ENCODE data around the gene RMRP. TPM values are rescaled to one million over a fixed set of nuclear protein-coding genes. Genes with fewer than 3 reads are reported as not detected.

Gene RMRP
- total RNA-seq (ENCODE audit: low replicate concordance): 21,628 and 54,922 TPM in 2 replicates

DNA sequence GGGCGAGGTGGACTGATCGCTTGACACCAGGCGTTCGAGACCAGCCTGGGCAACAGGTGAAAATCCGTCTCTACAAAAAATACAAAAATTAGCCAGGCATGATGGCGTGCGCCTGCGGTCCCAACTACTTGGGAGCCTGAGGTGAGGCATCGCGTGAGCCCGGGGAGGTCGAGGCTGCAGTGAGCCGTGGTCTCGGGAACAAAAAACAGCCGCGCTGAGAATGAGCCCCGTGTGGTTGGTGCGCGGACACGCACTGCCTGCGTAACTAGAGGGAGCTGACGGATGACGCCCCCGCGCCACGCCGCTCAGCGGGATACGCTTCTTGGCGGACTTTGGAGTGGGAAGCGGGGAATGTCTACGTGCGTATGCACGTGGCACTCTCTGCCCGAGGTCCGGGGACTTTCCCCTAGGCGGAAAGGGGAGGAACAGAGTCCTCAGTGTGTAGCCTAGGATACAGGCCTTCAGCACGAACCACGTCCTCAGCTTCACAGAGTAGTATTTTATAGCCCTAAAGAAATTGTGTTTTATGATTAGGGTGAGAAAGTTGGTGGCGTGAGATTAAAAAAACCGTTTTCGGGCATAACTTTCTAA, at the start of gene RMRP:
Gene RMRP, minus strand, starts transcription at position 474 of the 591 bp plus-strand sequence.

DNA sequence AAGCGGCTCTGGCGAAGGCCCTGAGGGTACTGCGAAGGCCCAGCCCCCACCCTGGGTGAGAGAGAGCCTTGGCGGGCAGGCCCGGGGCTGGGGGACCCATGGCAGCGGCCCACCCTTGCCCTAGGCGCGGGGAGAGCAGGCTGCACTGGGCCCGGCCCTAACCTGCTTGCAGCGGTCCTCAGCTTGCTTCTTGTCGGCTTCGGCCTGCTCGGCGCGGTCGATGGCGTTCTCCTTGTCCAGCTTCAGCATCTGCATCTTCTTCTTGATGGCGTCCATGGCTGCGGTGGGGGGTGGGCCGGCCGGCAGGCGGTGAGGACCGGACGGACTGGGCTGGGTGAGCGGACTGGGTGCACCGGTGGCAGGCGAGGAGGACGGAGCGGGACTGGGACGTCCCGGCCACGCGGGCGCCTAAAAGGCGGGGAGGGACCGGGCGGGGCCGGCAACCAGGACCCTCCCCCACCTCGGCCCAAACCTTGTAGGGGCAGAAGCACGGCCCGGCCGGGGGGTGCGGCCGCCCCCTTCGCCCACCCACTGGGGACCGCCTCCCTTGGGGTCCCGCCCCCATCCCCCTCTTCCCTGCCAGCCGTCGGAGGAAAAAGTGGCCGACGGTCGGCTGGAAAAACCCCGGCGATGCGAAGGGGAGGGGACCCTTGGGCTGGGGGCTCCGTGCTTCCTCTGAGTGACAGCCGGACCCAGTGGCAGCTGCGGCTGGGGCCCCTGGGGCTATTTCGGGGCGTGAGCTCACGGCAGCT, 31.9 kb upstream of the RMRP start, which contains the start of gene TPM2:
Gene TPM2, minus strand, starts transcription at position 384 of the 752 bp plus-strand sequence. Its CDS starts 108 bp downstream, at position 276.

DNA sequence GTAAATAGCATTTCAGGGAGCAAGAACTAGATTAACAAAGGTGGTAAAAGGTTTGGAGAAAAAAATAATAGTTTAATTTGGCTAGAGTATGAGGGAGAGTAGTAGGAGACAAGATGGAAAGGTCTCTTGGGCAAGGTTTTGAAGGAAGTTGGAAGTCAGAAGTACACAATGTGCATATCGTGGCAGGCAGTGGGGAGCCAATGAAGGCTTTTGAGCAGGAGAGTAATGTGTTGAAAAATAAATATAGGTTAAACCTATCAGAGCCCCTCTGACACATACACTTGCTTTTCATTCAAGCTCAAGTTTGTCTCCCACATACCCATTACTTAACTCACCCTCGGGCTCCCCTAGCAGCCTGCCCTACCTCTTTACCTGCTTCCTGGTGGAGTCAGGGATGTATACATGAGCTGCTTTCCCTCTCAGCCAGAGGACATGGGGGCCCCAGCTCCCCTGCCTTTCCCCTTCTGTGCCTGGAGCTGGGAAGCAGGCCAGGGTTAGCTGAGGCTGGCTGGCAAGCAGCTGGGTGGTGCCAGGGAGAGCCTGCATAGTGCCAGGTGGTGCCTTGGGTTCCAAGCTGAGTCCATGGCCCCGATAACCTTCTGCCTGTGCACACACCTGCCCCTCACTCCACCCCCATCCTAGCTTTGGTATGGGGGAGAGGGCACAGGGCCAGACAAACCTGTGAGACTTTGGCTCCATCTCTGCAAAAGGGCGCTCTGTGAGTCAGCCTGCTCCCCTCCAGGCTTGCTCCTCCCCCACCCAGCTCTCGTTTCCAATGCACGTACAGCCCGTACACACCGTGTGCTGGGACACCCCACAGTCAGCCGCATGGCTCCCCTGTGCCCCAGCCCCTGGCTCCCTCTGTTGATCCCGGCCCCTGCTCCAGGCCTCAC, 15.6 kb upstream of the RMRP start, which contains the start of gene CA9:
Gene CA9, plus strand, starts transcription at position 797 of the 893 bp plus-strand sequence. Its CDS starts 32 bp downstream, at position 829.

DNA sequence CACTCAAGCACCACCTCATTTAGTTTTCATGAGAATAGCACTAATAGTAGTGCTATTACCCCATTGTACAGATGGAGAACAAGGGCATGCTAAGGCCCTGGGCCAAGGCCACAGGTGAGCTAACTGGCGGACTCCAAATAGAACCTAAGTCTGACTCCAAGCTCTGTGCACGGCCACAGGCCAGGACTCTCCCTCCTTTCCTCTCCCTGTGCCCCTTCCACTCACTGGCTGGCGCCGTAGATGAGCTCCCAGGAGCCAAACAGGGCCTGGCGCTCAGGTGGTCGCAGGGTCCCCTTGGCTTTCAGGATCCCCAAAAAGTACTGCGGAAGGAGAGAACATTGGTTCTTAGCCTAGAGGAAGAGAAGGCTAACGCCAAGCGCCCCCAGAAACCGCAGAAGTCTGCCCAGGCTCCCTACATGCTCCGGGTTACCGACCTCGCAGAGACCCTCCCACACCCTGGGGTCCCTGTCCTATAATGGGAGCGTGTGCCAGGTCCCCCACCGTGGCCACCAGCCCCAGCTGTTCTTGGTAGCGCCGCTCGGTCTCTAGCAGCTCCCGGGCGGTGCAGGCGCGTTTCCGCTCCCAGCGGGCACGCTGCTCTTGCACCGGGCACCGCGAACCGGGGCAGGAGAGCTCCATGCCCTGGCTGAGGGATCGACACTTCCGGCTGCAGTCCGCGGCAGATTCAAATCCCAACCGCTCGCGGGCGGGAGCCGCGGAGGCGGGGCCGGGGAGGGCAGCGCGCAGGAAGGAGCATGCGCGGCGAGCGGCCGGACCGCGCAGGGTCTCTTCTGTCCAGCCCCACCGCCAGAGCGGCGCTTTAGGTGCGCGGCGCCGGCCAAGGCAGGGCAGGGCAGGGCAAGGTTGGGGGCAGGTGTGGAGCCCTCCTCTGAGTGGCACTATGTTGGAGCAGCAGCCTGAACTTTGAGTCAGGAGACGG, 7.0 kb upstream of the RMRP start, which contains the start of gene ARHGEF39:
Gene ARHGEF39, minus strand, starts transcription at position 665 of the 940 bp plus-strand sequence. Its CDS starts 26 bp downstream, at position 639.

DNA sequence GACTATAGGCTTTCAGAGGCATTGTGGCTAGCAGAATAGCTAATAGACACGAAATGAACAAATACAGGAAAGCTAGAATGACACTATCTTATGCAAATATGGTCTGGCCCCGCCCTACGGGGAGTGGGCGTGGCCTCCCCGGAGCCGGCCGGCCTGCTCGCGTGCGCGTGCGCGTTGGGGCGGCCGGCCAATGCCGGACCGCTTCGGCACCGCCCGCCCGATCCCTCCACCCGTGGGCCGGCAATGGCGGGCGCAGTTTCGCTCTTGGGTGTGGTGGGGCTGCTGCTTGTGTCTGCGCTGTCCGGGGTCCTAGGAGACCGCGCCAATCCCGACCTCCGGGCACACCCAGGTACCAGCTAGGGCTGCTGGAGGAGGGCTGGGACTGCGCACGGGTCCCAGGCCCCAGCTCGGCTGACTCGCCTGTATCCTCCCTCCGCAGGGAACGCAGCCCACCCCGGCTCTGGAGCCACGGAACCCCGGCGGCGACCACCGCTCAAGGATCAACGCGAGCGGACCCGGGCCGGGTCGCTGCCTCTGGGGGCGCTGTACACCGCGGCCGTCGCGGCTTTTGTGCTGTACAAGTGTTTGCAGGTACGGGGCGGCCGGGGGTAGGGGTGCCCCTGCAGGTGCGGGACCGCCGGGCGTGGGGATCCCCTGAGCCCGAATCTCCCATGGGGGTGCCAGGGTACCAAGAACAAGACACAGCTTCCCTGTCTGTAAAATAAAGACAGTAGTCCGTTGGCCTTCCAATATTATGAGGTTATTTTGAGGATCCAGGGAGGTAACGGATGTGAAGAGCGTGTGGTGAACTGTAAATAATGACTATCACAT, 533 bp upstream of the RMRP start, which contains the start of gene CCDC107:
Gene CCDC107, plus strand, starts transcription at position 156 of the 831 bp plus-strand sequence. Its CDS starts 88 bp downstream, at position 244.

DNA sequence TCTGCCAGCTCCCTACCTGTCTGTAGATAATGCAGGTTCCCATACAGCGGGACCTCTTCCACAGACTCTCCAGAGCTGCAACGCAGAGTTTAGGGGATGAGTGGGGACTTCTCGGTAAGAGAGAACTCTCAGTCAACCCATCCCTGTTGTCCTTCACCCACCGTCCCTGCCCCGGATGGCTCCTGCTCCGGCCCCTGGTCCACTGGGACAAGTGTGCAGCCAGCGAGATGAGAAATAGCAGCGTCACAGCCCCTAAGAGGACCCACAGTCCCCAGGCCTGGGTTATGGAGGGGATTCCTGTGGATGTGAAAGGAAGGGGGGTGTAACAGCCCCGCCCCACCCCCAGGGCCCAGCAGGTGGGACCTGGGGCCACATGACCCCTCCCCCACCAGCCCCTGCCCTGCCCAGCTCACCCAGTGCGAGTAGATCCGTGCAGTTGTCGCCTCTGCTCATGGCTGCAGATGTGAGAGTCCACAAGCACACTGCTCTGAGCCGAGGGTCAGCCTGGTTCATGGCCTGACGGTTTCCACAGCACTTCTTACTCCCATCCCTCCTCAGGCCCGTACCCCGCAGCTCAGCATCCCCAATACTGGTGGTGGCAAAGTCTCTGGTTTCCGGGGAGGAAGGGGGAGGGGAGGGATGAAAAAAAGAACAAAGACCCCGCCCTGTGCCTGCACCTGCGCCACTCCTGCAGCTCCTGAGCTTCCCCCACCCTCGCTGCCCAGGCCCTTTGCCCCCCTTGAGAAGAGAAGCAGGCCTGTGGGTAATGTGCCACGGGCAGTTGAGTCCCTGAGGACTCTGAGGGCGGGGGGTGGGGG, 7.3 kb downstream of the RMRP start, which contains the start of gene SIT1:
Gene SIT1, minus strand, starts transcription at position 591 of the 818 bp plus-strand sequence. Its CDS starts 78 bp downstream, at position 513.

DNA sequence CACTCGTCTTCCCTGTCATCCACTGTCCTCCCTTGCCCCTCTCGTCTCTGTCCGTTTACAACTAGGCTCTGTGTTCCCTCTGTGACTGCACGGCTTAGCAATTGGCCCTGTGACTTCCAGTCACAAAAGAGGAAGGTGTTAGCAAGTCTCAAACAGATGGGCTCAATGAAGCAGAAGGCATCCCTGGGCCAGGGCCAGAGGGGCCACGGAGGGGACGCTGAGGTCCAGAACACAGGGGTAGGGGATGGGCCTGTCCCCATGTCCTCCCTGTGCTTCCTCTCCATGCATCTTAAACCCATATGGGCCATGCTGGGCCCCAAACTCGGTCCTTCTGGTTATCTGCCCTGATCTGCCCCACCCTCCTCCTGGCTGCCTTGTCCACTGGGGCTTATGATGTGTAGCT, 39.5 kb downstream of the RMRP start, which contains the start of gene CD72:
Gene CD72, minus strand, starts transcription at position 89 of the 403 bp plus-strand sequence. CDS start 110 bp downstream, outside the sequence.

Other genes with a start within 250 kb of the RMRP start
- gene RUSC2, start 167.9 kb downstream of the RMRP start, total RNA-seq (ENCODE audit: low replicate concordance): 9.1 and 21.3 TPM in 2 replicates
- 5.7 and 18.8 TPM in 2 replicates for gene TESK1, start 52.8 kb downstream of the RMRP start, total RNA-seq (ENCODE audit: low replicate concordance)
- 0.30 and 3.5 TPM in 2 replicates for gene CD72, start 39.6 kb downstream of the RMRP start, total RNA-seq (ENCODE audit: low replicate concordance)
- gene SIT1, start 7.1 kb downstream of the RMRP start, total RNA-seq (ENCODE audit: low replicate concordance): 0.12 and 0.15 TPM in 2 replicates
- 13.5 and 17.8 TPM in 2 replicates for gene CCDC107, start 273 bp upstream of the RMRP start, total RNA-seq (ENCODE audit: low replicate concordance)
- 0.53 TPM in 1 of 2 replicates, not detected in the other for gene ARHGEF39, start 7.2 kb upstream of the RMRP start, total RNA-seq (ENCODE audit: low replicate concordance)
- gene CA9, start 15.9 kb upstream of the RMRP start, total RNA-seq (ENCODE audit: low replicate concordance): 0.98 TPM in 1 of 2 replicates, not detected in the other
- gene TPM2, start 31.9 kb upstream of the RMRP start, total RNA-seq (ENCODE audit: low replicate concordance): 835 and 1,197 TPM in 2 replicates
- gene TLN1, start 74.2 kb upstream of the RMRP start, total RNA-seq (ENCODE audit: low replicate concordance): 309 and 372 TPM in 2 replicates
- gene CREB3, start 74.6 kb upstream of the RMRP start, total RNA-seq (ENCODE audit: low replicate concordance): 28.4 and 66.7 TPM in 2 replicates
- gene GBA2, start 91.2 kb upstream of the RMRP start, total RNA-seq (ENCODE audit: low replicate concordance): 23.5 and 27.1 TPM in 2 replicates
- gene RGP1, start 91.3 kb upstream of the RMRP start, total RNA-seq (ENCODE audit: low replicate concordance): 8.3 and 11.0 TPM in 2 replicates
- gene MSMP, start 96.3 kb upstream of the RMRP start, total RNA-seq (ENCODE audit: low replicate concordance): not detected in 2 replicates
- gene NPR2, start 133.6 kb upstream of the RMRP start, total RNA-seq (ENCODE audit: low replicate concordance): 18.7 and 19.5 TPM in 2 replicates
- gene SPAG8, start 154.2 kb upstream of the RMRP start, total RNA-seq (ENCODE audit: low replicate concordance): 1.2 and 1.3 TPM in 2 replicates
- 11.3 and 37.8 TPM in 2 replicates for gene HINT2, start 157.0 kb upstream of the RMRP start, total RNA-seq (ENCODE audit: low replicate concordance)
- not detected in 2 replicates for gene FAM221B, start 170.7 kb upstream of the RMRP start, total RNA-seq (ENCODE audit: low replicate concordance)
- gene TMEM8B, start 171.2 kb upstream of the RMRP start, total RNA-seq (ENCODE audit: low replicate concordance): 1.6 and 2.3 TPM in 2 replicates
- gene OR13J1, start 212.4 kb upstream of the RMRP start, total RNA-seq (ENCODE audit: low replicate concordance): not detected in 2 replicates
- 12.0 TPM in 1 of 2 replicates, not detected in the other for gene HRCT1, start 248.2 kb upstream of the RMRP start, total RNA-seq (ENCODE audit: low replicate concordance)

Measured in smooth muscle cell of the coronary artery (primary cell).